HepG2 (cell line): Measurements from ENCODE around the gene RABGGTA. TPM values are rescaled to one million over a fixed set of nuclear protein-coding genes. Genes with fewer than 3 reads are reported as not detected.

Experiments
- AKAP8 ChIP-seq: sonication (generic); formaldehyde crosslinking; IDR thresholded peaks from 2 replicates; pipeline ENCODE4 v1.5.1; 2020; ENCODE audit warnings: mild to moderate bottlenecking, missing genetic modification reagents
- ASH2L ChIP-seq: fragments of 300-600, 200-600 bp; sonication (generic); IDR thresholded peaks from 2 replicates; pipeline ENCODE4 v1.7.0; 2017; ENCODE audit warnings: low read depth, mild to moderate bottlenecking, moderate library complexity, mixed read lengths, low read length; ENCODE audit not compliant: insufficient read length
- CBFB ChIP-seq: sonication (generic); formaldehyde crosslinking; IDR thresholded peaks from 2 replicates; pipeline ENCODE4 v1.4.0; 2020; ENCODE audit warnings: missing genetic modification reagents
- CBX5 ChIP-seq: sonication (generic); formaldehyde crosslinking; IDR thresholded peaks from 2 replicates; pipeline ENCODE4 v1.4.0; 2020; ENCODE audit warnings: missing genetic modification reagents, borderline replicate concordance
- CHD4 ChIP-seq: fragments of 200-600 bp; sonication (generic); IDR thresholded peaks from 2 replicates; pipeline ENCODE4 v1.7.0; 2017; ENCODE audit warnings: mild to moderate bottlenecking, low read length, borderline replicate concordance
- FOXC1 ChIP-seq: sonication (generic); formaldehyde crosslinking; IDR thresholded peaks from 2 replicates; pipeline ENCODE4 v1.8.0; 2022; ENCODE audit warnings: mild to moderate bottlenecking, missing genetic modification reagents, borderline replicate concordance
- FOXK1 ChIP-seq: sonication (generic); formaldehyde crosslinking; IDR thresholded peaks from 2 replicates; pipeline ENCODE4 v1.4.0; 2020; ENCODE audit warnings: low read depth, missing genetic modification reagents, borderline replicate concordance
- HCFC1 ChIP-seq: fragments of 150-350 bp; IDR thresholded peaks from 2 replicates; pipeline ENCODE4 v1.6.1; 2014; ENCODE audit warnings: low read depth, low read length
- KDM5B ChIP-seq: sonication (generic); formaldehyde crosslinking; IDR thresholded peaks from 2 replicates; pipeline ENCODE4 v1.4.0; 2020; ENCODE audit warnings: missing genetic modification reagents, mild to moderate bottlenecking, borderline replicate concordance
- MIXL1 ChIP-seq: IDR thresholded peaks from 2 replicates; pipeline ENCODE4 v1.6.1; 2016
- NPAS2 ChIP-seq: sonication (generic); formaldehyde crosslinking; IDR thresholded peaks from 2 replicates; pipeline ENCODE4 v1.8.0; 2022; ENCODE audit warnings: mild to moderate bottlenecking, missing genetic modification reagents, borderline replicate concordance
- PHF21A ChIP-seq: sonication (generic); formaldehyde crosslinking; IDR thresholded peaks from 2 replicates; pipeline ENCODE4 v1.5.0; 2020; ENCODE audit warnings: mild to moderate bottlenecking, missing genetic modification reagents
- RORA ChIP-seq: sonication (generic); formaldehyde crosslinking; IDR thresholded peaks from 2 replicates; pipeline ENCODE4 v1.5.0; 2020; ENCODE audit warnings: mild to moderate bottlenecking, missing genetic modification reagents, moderate library complexity
- SAFB2 ChIP-seq: sonication (generic); formaldehyde crosslinking; IDR thresholded peaks from 2 replicates; pipeline ENCODE4 v1.5.1; 2020; ENCODE audit warnings: missing genetic modification reagents, low read depth, mild to moderate bottlenecking, borderline replicate concordance
- SKI ChIP-seq: fragments of 450-650 bp; IDR thresholded peaks from one replicate; pipeline ENCODE4 v1.6.1; 2018; ENCODE audit warnings: mild to moderate bottlenecking; ENCODE audit not compliant: partially characterized antibody
- SMARCE1 ChIP-seq: fragments of 450-650 bp; IDR thresholded peaks from 2 replicates; pipeline ENCODE4 v1.6.1; 2017; ENCODE audit warnings: borderline replicate concordance
- STAT6 ChIP-seq: sonication (generic); formaldehyde crosslinking; IDR thresholded peaks from 2 replicates; pipeline ENCODE4 v1.4.0; 2020; ENCODE audit warnings: missing genetic modification reagents, mild to moderate bottlenecking, borderline replicate concordance
- TAF15 ChIP-seq: fragments of 200-400 bp; formaldehyde crosslinking; IDR thresholded peaks from one replicate; pipeline ENCODE4 v1.6.1; 2018; ENCODE audit warnings: mild to moderate bottlenecking, low read depth, low read length; ENCODE audit not compliant: poor library complexity, severe bottlenecking
- THAP7 ChIP-seq: sonication (generic); formaldehyde crosslinking; IDR thresholded peaks from 2 replicates; pipeline ENCODE4 v1.8.1; 2023; ENCODE audit warnings: mild to moderate bottlenecking, missing genetic modification reagents
- WIZ ChIP-seq: sonication (generic); formaldehyde crosslinking; IDR thresholded peaks from 2 replicates; pipeline ENCODE4 v1.5.1; 2020; ENCODE audit warnings: mild to moderate bottlenecking, missing genetic modification reagents
- ZNF383 ChIP-seq: sonication (generic); formaldehyde crosslinking; IDR thresholded peaks from 2 replicates; pipeline ENCODE4 v1.4.0; 2020; ENCODE audit warnings: missing genetic modification reagents, mild to moderate bottlenecking, borderline replicate concordance
- ZSCAN30 ChIP-seq: sonication (generic); formaldehyde crosslinking; IDR thresholded peaks from 2 replicates; pipeline ENCODE4 v1.5.0; 2020; ENCODE audit warnings: mild to moderate bottlenecking, missing genetic modification reagents
- polyA plus RNA-seq, 8 experiments: library from polyadenylated mRNA; depleted of rRNA in 3 of 8; stranded (reverse) in 7 of 8; unstranded in 1 of 8; fragments of >200 nt; fragmentation: Illumina TruSeq in 4 of 8; extraction: Trizol in 4 of 8; gene quantifications; 2 replicates each; pipeline versions ENCODE4 v1.2.1 to v1.2.3, GENCODE V29; 2011 to 2016; ENCODE audit warnings: low read depth in 4 of 8, missing spikeins in 1 of 8, mixed read lengths in 1 of 8; ENCODE audit not compliant: insufficient read depth in 1 of 8
- total RNA-seq, 5 experiments: library from RNA; depleted of rRNA; stranded (reverse); fragments of >200 nt; fragmentation: Illumina TruSeq; extraction: Trizol; gene quantifications; 2 replicates each; pipeline ENCODE4 v1.2.3, GENCODE V29; 2016; ENCODE audit warnings: low read depth in 1 of 5

RABGGTA gene
- total and polyA plus RNA-seq, 2 of the 13 experiments (the other 11 are each of a cell fraction or from before 2014, with no cell fraction given): 57.9 to 90.8 TPM

GRCh38 chr14:24299255-24300191 lies 28.1 kb upstream of the RABGGTA start, which contains the start of the genes DHRS1 and NOP9 (continued):
- TF ChIP-seq STAT6 (CRISPR knock-in tag) (peak; percentile 93), SAFB2 (CRISPR knock-in tag) (peak; percentile 100), SMARCE1 (no peak), FOXK1 (CRISPR knock-in tag) (peak; percentile 100), MIXL1 (CRISPR knock-in tag) (no peak; the same call in 1 of the 2 replicates), RORA (CRISPR knock-in tag) (no peak), TAF15 (peak; percentile 96), THAP7 (peak; percentile 96), NPAS2 (no peak), CBFB (CRISPR knock-in tag) (peak; percentile 72; the same call in 1 of the 2 replicates), SKI (peak; percentile 75), ZNF383 (CRISPR knock-in tag) (peak; percentile 99; the same call in 1 of the 2 replicates), KDM5B (CRISPR knock-in tag) (peak; percentile 95), PHF21A (CRISPR knock-in tag) (no peak), CHD4 (0 out of 2 replicates have a peak, but pooled peaks have one; percentile 17), ZSCAN30 (CRISPR knock-in tag) (no peak), ASH2L (peak; percentile 99), FOXC1 (CRISPR knock-in tag) (peak; percentile 97), AKAP8 (peak; percentile 96), CBX5 (CRISPR knock-in tag) (peak; percentile 46; the same call in 1 of the 2 replicates), WIZ (CRISPR knock-in tag) (peak; percentile 78), HCFC1 (peak; percentile 90)
